Heart right ventricle (tissue), 16 donors: ENCODE data around the gene TGFB2. TPM values are rescaled to one million over a fixed set of nuclear protein-coding genes. Genes with fewer than 3 reads are reported as not detected.

Experiments used
- ATAC-seq, 8 donors: fragments of 200-7000 bp; cut with Tn5 transposase; one replicate each; pipeline ENCODE4 v1.9.1; 2020; ENCODE audit warnings: mild to moderate bottlenecking in 8 of 8, moderate library complexity in 8 of 8, moderate number of reproducible peaks in 1 of 8
- DNase-seq, 2 donors: peaks; one replicate each; pipeline ENCODE4 v3.0.0-alpha.2; 2020
- H3K27ac ChIP-seq, 10 donors: fragments of 200-600 bp; sonication (generic) in 2 of 10; one replicate each; pipeline versions ENCODE4 v1.5.0 to v1.8.0; 2020 to 2022; ENCODE audit warnings: mild to moderate bottlenecking in 3 of 10
- H3K27me3 ChIP-seq, 7 donors: fragments of 200-600 bp; one replicate each; pipeline ENCODE4 v1.8.0; 2021 to 2022; ENCODE audit warnings: mild to moderate bottlenecking in 2 of 7
- H3K36me3 ChIP-seq, 9 donors: fragments of 200-600 bp; sonication (generic) in 1 of 9; one replicate each; pipeline versions ENCODE4 v1.5.0 to v1.8.0; 2020 to 2022; ENCODE audit warnings: mild to moderate bottlenecking in 2 of 9
- H3K4me1 ChIP-seq, 9 donors: fragments of 200-600 bp; sonication (generic) in 1 of 9; one replicate each; pipeline versions ENCODE4 v1.5.0 to v1.8.0; 2020 to 2022; ENCODE audit warnings: mild to moderate bottlenecking in 4 of 9
- H3K4me3 ChIP-seq, 10 donors: fragments of 200-600 bp; sonication (generic) in 2 of 10; one replicate each; pipeline versions ENCODE4 v1.5.0 to v1.8.0; 2020 to 2022; ENCODE audit warnings: mild to moderate bottlenecking in 7 of 10, moderate library complexity in 2 of 10
- H3K9me3 ChIP-seq, 11 donors: fragments of 200-600 bp in 10 of 11; sonication (generic) in 2 of 11; one replicate each; pipeline versions ENCODE4 v1.5.0 to v1.8.0; 2013 to 2022; ENCODE audit warnings: mild to moderate bottlenecking in 2 of 11, control low read depth in 1 of 11, moderate library complexity in 1 of 11
- WGBS, 2 donors: extraction: QIAGEN DNeasy Blood & Tissue Kit; methylation state at CpG; one replicate each; pipeline ENCODE4 v1.1.7; 2013; ENCODE audit warnings: inconsistent platforms in 1 of 2; 5-methylcytosine and 5-hydroxymethylcytosine counted together
- intact Hi-C, 10 donors: fragments of 100-400 bp; cut with DNase I; formaldehyde crosslinking; loops; one replicate each; pipeline versions ENCODE4 v1.11.1 to v1.14.2; 2022
- polyA plus RNA-seq, 2 donors: library from polyadenylated mRNA; stranded (reverse); fragments of 200-250 nt; gene quantifications; one replicate each; pipeline ENCODE4 v1.2.3, GENCODE V29; 2013
- total RNA-seq, 10 donors: library from RNA; stranded (reverse); fragmentation: NEBNext Ultra II Directional in 3 of 10; extraction: Animal tissue kit (Norgen Biotek cat#: 25700) in 3 of 10; gene quantifications; one replicate each; pipeline versions ENCODE4 v1.2.1 to v1.2.4, GENCODE V29; 2021 to 2023
- TF ChIP-seq, protein P1 (sequence below), 9 donors: fragments of 200-600 bp; sonication (generic) in 2 of 9; IDR thresholded peaks; one replicate each; pipeline versions ENCODE4 v1.5.0 to v1.8.0; 2021 to 2022; ENCODE audit warnings: antibody characterized with exemption in 9 of 9, mild to moderate bottlenecking in 5 of 9, moderate library complexity in 1 of 9
- donor health status: Arrhythmogenic right ventricular cardiomyopathy.
- donor health status: ischemic (EF 13 %, LVEDD 7.1; RV severe dilation, severe dysfunction).
- donor health status: healthy with polysubstance abuse.
- donor health status: DM: no; HTN: yes; CAD: no.
- donor health status: DM: no; HTN: no; CAD: no.
- donor health status: ischemic (EF 25% LVEDD 6.9; RV normal size, moderate dysfunction).
- donor health status: ischemic (EF 25% LVEDD 5.7; RV mildly dilated, moderate dysfunction).
- donor health status: healthy.
- donor health status: DM: yes; HTN: yes; CAD: no.
- donor health status: Ischemic cardiomyopathy.
- donor health status: ischemic (EF 35%, LVEDD 5.7; RV mildly dilated, moderate dysfunction).
- donor health status: nonischemic (EF 11% LVEDD 7.7; RV severe dilation, severe dysfunction).
- donor health status: DM: yes; HTN: yes; CAD: no.
- donor health status: PGD.
- donor health status: ischemic (EF 29% LVEDD 5.4; RV normal size, mild dysfunction).
- donor health status: nonischemic (EF 23%, LVEDD 6.1; RV moderate dilation, normal function).

Gene TGFB2
- total and polyA plus RNA-seq, 12 donors = 0.51 to 63.3 (median 4.8) TPM

DNA sequence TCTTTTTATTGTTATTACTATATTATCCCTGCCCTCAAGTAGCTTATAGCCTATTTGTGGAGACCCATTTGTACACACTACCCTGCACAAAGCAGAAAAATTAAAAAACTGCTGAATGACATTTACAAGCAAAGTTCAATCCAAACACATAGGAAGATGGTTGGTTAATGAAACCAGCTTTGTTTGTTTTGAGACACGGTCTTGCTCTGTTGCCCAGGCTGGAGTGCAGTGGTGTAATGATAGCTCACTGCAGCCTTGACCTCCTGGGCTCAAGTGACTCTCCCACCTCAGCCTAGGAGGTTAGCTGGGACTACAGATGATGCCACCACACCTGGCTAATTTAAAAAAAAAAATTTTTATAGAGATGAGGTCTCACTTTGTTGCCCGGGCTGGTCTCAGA is 31.6 kb downstream of the TGFB2 start:
- DNase-seq = no peak
- intact Hi-C loops = no loop called here
- TF ChIP-seq, protein P1, sequence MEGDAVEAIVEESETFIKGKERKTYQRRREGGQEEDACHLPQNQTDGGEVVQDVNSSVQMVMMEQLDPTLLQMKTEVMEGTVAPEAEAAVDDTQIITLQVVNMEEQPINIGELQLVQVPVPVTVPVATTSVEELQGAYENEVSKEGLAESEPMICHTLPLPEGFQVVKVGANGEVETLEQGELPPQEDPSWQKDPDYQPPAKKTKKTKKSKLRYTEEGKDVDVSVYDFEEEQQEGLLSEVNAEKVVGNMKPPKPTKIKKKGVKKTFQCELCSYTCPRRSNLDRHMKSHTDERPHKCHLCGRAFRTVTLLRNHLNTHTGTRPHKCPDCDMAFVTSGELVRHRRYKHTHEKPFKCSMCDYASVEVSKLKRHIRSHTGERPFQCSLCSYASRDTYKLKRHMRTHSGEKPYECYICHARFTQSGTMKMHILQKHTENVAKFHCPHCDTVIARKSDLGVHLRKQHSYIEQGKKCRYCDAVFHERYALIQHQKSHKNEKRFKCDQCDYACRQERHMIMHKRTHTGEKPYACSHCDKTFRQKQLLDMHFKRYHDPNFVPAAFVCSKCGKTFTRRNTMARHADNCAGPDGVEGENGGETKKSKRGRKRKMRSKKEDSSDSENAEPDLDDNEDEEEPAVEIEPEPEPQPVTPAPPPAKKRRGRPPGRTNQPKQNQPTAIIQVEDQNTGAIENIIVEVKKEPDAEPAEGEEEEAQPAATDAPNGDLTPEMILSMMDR (IDR thresholded peaks at IDR 0.05) = no peak
- WGBS, 2 donors = 84 to 92% methylated on average over 2 of the region's 2 CpGs
- Histone ChIP-seq H3K9me3 (no peaks in the 10 kb centered on the region), H3K27me3 (peaks cover 0 to 29% (median 0%) of the 10 kb centered on the region in 7 donors), H3K4me3 (no peak overlapping the region), H3K4me1 (peaks cover 4 to 76% (median 46%) of the 10 kb centered on the region in 9 donors), H3K36me3 (no peaks in the 10 kb centered on the region), H3K27ac (peak overlapping the region in 2 of 10 donors; percentile 26 to 75)
- no peak for ATAC-seq

DNA sequence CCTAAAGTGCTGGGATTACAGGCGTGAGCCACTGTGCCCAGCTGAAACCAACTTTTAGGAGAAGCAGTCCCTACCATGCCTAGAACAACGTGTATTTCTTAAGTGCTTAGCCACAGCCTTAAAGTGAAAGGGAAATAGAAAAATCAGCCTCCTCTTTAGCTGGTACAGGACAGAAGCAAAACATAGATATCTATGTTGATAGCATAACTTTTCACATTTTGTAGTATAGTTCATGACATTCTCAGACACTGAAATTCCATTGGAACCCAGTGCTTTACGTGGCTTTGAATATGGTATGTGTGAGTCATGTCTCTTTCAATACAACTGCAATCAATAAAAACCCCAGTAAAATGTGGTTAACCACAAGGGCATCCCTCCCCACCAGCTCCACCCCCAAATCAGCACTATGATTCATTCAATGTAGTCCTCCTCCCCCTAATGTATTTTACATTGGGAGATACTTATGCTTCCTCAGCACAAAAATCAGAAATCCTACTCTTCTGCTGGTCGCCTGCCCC is 32.1 kb downstream of the TGFB2 start:
- TF ChIP-seq, protein P1 (IDR thresholded peaks at IDR 0.05) = no peak
- Histone ChIP-seq H3K36me3 (no peaks in the 10 kb centered on the region), H3K27ac (peak overlapping the region in 2 of 10 donors; percentile 26 to 75), H3K9me3 (no peaks in the 10 kb centered on the region), H3K4me1 (peaks cover 4 to 72% (median 42%) of the 10 kb centered on the region in 9 donors), H3K4me3 (no peak overlapping the region), H3K27me3 (peaks cover 0 to 29% (median 0%) of the 10 kb centered on the region in 7 donors)
- DNase-seq = no peak
- WGBS, 2 donors = 79 to 90% methylated on average over 4 of the region's 4 CpGs
- no peak for ATAC-seq
- intact Hi-C loops = no loop called here

DNA sequence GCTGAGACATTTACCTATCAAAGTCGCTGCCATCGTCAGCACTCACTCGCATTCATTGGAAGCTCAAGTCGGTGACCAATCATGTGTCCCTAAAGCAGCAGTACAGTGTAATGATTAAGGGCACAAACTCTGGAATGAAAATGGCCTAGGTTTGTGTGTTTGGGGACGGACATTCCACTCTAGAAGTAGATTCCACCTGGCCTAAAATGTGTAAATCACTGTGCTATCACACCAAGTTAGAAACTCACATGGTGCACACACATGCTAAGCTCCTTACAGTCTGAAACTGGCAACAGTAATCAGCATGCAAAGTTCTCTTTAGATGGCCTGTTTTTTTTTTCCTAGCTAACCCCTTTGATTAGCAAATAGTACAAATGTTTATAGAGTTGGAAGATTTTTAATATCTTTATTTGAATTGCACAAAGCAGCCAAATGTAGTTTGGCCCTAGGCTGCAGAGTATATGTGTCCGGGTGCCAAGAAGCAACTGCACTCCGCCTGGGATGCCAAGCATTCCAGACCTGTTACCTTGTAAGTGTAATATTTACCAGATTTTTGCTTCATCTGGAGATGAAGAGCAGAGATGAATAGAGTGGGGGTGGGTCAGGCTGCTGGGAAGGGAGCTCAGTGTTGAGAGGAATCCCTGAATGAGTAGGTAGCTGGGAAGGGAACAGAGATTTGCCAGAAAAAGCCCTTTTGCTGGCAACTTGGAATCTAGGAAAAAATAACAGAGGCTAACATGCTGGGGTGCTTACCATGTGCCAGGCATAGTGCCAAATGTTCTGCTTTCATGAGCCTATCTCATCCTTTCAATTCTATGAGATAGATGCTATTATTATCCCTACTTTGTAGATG is 35.2 kb downstream of the TGFB2 start:
- no peaks in the 10 kb centered on the region for H3K9me3 ChIP-seq
- TF ChIP-seq, protein P1 (IDR thresholded peaks at IDR 0.05) = no peak
- ATAC-seq (peak in 7 of 8 donors; percentile 29 to 72 (median 47)), DNase-seq (no peak)
- H3K27ac ChIP-seq = peak overlapping the region in 4 of 10 donors; percentile 17 to 62 (median 35)
- no peak overlapping the region for H3K4me3 ChIP-seq
- WGBS, 2 donors = 58 to 66% methylated on average over 7 of the region's 7 CpGs
- H3K4me1 ChIP-seq = peaks cover 6 to 53% (median 28%) of the 10 kb centered on the region in 9 donors
- peaks cover 0 to 39% (median 0%) of the 10 kb centered on the region in 7 donors for H3K27me3 ChIP-seq
- intact Hi-C loops = no loop called here
- no peaks in the 10 kb centered on the region for H3K36me3 ChIP-seq

DNA sequence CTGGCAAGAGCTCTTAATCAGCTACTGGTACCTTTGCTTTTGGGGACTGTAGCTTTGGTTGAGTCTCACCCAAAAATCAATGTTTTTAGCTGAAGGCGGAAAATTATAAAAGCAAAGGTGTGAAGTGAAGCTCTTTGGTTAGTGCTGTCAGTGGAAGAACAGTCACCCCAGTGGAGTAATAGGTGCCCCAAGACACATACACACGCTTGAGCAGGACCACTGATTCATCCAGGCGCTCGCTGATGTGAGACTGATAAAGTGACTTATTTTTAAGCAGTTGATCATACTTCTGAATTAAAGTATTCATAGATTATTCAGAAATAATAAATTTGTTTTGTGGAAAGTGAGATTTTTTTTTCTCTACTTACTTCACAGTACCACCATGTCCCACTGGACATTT is 37.1 kb downstream of the TGFB2 start:
- Histone ChIP-seq H3K27me3 (peaks cover 0 to 23% (median 0%) of the 10 kb centered on the region in 7 donors), H3K9me3 (no peaks in the 10 kb centered on the region), H3K27ac (no peak overlapping the region), H3K4me1 (peaks cover 6 to 41% (median 22%) of the 10 kb centered on the region in 9 donors), H3K36me3 (no peaks in the 10 kb centered on the region), H3K4me3 (no peak overlapping the region)
- intact Hi-C loops = no loop called here
- WGBS, 2 donors = 99% methylated on average over 4 of the region's 4 CpGs
- TF ChIP-seq, protein P1 (IDR thresholded peaks at IDR 0.05) = no peak
- no peak for ATAC-seq
- DNase-seq = no peak
